Stimulated activated CD8-positive, alpha-beta memory T cell treated with anti-CD3 and anti-CD28 coated beads, Interleukin-7, amount 100 ng/mL, for 24 hours (primary cell): ENCODE data around the gene GRIK1.

Source experiments
- DNase-seq: peaks from one replicate; pipeline ENCODE4 v3.0.0-alpha.2; 2020; ENCODE audit warnings: low read depth

GRIK1 gene

GRCh38 chr21:29909571-29909970 lies 30.2 kb downstream of the GRIK1 start:
- no peak for DNase-seq

- DNase-seq, result no peak
Measured at GRCh38 chr21:29904359-29905282, 35.2 kb downstream of the GRIK1 start.

- DNase-seq, result no peak
Measured at GRCh38 chr21:29896884-29897283, 42.9 kb downstream of the GRIK1 start.

- DNase-seq, result no peak
Measured at GRCh38 chr21:29893687-29894086, 46.1 kb downstream of the GRIK1 start.

- DNase-seq, result no peak
Measured at GRCh38 chr21:29892379-29892778, 47.4 kb downstream of the GRIK1 start.

GRCh38 chr21:29888437-29888836 lies 51.4 kb downstream of the GRIK1 start:
- no peak for DNase-seq

DNA sequence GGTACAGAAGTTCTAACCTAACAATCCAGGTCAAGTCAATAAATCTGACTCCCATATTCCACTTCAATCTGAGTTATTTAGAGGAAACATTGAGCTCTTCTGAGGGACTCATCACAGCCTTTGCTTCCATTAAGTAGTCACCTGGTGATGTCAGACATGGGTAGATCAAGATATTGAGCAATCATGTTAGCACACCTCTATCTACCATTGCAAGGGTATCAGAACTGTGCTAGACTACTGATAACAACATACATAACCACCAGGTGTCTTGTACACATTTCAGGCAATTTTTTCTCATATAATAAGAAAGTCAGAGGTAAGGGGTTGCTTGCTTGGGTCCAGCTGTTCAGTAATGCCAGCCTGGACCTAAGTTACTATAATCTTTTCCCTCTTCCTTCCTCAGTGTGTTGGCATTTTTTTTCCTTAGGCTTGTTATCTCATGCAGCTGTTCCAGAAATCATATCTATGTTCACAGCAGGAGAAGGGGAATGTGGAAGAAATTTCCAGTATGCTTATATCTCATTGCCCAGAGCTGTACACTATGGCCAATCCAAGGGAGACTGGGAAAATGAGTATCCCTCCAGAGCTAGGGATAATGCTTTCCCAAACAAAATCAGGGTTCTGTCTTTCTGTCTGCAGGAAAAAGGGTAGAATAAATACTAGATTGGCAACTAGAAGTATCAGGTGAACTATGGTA lies 52.3 kb downstream of the GRIK1 start:
- no peak for DNase-seq

- DNase-seq, result no peak
Measured at GRCh38 chr21:29885491-29885890, 54.3 kb downstream of the GRIK1 start.

DNA sequence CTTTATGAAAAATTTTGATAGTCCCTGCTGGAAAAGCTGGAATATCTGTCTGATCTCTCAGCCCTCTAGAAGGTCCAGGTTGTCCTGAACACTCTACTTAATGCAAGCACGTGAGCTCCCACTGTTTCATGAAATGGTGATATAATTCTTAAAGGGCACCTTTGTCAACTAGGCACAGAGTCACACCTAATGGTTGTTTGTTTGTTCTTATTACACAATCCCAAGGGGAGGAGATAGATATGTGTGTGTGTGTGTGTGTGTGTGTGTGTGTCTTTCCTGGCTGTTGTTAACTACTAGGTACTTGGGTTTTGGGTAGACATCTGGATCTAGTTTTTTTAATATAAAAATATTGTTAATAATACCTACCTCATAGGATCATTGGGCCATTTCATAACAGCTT lies 63.9 kb downstream of the GRIK1 start:
- DNase-seq, result no peak

GRCh38 chr21:29875036-29875716 lies 64.6 kb downstream of the GRIK1 start:
- no peak for DNase-seq

- no peak for DNase-seq
Measured at GRCh38 chr21:29873908-29874307, 65.9 kb downstream of the GRIK1 start.

GRCh38 chr21:29870814-29871213 lies 69.0 kb downstream of the GRIK1 start:
- DNase-seq, result no peak

GRCh38 chr21:29867796-29868195 lies 72.0 kb downstream of the GRIK1 start:
- DNase-seq, result no peak

DNA sequence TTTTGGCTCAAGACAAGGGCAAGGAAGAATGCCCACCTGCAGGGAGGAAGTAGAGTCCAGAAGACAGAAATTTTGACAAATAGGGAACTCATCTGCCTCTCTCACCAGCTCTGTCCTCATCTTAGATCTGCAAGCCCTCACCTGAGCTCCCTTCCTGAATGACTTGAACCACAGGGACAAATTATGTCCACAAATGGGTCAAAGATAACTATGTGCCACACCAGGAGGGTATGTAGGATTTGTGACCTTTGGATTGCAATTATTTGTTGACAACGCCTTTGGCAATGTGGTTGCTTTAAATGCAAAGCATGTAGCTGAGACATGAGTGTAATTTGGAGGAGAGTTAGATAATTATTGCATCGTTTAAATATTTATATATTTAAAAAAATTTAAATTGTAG lies 79.5 kb downstream of the GRIK1 start:
- no peak for DNase-seq

DNA sequence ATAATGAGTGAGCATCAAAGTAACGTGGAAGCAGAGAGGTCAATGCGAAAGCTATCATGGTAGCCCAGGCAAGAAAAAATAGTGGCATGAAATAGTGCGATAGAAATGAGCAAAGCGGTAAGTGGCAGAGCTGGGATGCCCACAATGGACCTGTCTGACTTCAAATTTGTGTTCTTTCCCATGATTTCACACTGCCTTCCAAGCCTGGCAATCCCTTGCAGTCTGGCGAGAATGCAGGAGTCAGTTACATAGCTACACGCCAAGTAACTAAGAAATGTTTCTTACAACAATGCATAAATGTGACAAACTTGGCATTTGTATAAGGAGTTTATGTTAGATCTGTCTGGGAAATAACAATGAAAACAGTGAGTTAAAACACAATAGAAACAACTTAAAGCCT lies 82.6 kb downstream of the GRIK1 start:
- no peak for DNase-seq

- DNase-seq, result no peak
Measured at GRCh38 chr21:29854795-29855194, 85.0 kb downstream of the GRIK1 start.

DNA sequence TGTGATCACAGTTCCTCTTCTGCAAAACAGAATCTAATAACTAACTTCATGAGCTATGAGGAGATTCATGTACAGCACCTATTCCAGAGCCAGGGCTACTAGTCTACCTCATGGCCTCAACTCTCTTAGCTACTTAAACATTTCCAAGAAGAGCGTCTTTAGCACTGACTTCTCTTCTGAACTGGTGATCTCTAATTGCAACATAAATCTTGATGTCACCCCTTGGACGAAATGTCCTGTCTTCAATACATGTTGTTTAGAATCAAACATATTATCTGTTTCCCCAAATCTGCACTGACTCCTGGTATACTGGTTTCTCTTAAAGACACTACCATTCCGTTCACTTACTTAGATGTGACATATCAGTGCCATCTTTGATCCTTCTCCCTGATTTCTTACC lies 88.2 kb downstream of the GRIK1 start:
- no peak for DNase-seq

DNA sequence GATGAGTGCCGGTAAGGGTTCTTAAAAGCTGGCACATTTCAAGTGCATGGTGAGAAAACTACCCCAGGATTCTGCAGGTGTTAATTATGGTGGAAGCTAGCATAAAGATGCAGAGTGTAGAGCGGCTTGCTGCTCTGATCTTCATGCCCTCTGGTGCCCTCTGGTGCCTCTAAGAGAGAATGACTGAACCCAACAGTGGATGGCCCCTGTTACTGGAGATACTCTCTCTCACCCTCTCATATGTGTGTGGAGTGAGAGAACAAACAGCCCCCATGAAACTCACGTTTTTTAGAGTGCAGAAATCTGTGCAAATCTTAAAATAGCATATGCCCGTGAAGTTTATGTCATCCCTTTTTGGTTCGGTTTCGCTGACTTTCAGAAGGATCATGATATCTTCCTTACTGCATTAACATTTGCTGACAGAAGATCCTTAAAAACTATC lies 90.0 kb downstream of the GRIK1 start:
- DNase-seq, result no peak

GRCh38 chr21:29843804-29844203 lies 96.0 kb downstream of the GRIK1 start:
- DNase-seq, result no peak

- no peak for DNase-seq
Measured at GRCh38 chr21:29834617-29835016, 105.2 kb downstream of the GRIK1 start.

GRCh38 chr21:29832217-29832616 lies 107.6 kb downstream of the GRIK1 start:
- DNase-seq, result no peak

GRCh38 chr21:29829564-29830275 lies 110.1 kb downstream of the GRIK1 start:
- DNase-seq, result no peak
